HPDE6-E6E7 (cell line): ENCODE data around the gene PPRC1.
A peak's percentile ranks its signal among the peaks of the same experiment; 100 is the strongest.

ENCODE experiments used
- DNase-seq: peaks from one replicate; pipeline ENCODE4 v3.0.0; 2011; ENCODE audit warnings: missing footprints; ENCODE audit errors: extremely low spot score

Gene PPRC1

DNA sequence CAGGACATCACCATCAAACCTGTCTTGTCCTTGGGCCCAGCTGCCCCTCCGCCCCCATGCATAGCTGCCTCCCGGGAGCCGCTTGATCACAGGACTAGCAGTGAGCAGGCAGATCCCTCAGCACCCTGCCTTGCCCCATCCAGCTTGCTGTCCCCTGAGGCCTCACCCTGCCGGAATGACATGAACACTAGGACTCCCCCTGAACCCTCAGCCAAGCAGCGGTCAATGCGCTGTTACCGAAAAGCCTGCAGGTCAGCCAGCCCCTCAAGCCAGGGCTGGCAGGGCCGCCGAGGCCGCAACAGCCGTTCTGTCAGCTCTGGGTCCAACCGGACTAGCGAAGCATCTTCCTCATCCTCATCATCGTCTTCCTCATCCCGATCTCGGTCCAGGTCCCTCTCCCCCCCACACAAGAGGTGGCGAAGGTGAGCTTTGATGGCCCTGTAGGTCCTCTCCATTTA lies 14.2 kb downstream of the PPRC1 start:
- DNase-seq = no peak

DNA sequence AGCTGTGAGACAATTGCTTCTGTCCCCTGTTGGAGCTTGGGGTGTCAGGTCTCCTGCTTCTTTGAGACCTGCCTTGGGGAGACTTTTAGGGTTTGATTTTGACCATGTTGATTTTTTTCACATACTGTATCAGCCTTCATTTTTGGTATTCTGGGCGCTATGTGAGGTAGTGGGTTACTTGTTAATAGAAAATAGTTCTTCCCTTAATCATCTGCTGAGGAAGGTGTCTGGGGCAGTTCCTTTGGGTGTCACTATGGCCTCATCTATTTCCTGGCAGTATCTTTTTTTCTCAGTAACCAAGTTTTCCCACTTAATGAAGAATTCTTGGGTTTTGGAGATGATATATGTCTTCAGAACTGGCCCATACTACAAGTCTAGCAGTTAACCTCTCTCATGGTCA lies 14.7 kb downstream of the PPRC1 start:
- no peak for DNase-seq

DNA sequence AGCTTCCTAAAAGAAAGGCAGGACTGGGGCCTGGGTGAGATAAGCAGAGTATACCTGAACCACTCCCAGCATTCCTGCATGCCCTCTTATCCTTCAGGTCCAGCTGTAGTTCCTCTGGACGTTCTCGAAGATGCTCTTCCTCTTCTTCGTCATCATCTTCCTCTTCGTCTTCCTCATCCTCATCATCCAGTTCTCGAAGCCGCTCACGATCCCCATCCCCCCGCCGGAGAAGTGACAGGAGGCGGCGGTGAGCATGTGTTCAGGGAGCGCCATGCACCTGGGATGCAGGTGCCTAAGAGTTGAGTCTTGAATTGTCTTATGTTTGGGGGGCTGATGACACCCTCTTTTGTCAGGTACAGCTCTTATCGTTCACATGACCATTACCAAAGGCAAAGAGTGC lies 15.4 kb downstream of the PPRC1 start:
- DNase-seq = no peak

- DNase-seq = peak; percentile 74
Observed at GRCh38 chr10:102150970-102151773, 18.3 kb downstream of the PPRC1 start.

- DNase-seq = peak; percentile 94
Observed at GRCh38 chr10:102151774-102152544, 19.1 kb downstream of the PPRC1 start, which contains the start of gene NOLC1. TSS of gene NOLC1 (plus strand) at chr10:102152389. CDS start at chr10:102152411, 22 bp downstream.

DNA sequence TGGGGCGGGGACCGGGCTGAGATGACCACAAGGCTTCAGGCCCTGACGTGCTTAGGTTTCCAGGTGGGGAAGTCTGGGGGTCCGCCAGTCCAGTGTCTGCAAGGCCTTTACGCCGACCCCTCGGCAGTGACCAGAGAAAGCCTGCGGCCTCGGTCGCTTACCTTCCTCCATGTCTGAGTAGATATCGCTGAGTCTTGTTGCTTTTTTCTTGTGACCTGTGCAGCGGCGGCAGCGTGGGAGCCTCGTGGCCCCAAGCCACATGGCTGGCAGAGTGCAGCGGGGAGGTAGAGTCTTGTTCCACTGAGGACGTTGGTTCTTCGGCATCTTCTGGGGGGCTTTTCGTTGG lies 19.7 kb downstream of the PPRC1 start:
- DNase-seq = no peak

DNA sequence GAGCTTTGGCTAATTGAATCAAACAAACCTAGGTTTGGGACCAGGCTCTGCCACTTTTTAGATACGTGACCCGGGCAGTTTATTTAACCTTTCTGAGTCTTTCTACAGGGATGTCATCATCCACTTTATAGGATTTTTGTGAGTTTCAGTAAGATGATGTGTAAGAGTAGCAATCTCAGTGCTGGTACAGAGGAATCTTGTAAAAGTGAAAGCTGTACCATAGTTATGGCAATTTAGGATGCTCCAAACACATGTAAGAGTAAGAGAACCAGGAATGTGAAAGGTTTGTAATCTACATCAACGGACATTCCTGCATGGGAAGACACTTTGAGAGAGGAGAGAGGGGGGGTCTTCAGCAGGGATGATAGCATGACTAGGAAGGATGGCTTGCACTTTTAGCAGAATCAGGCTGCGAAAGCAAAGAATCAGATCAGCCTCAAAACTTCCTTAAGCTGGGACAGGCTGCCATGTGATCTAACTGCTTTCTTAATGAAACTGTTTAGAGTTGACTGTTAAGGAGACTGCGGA lies 20.3 kb downstream of the PPRC1 start:
- no peak for DNase-seq

GRCh38 chr10:102154466-102155116 lies 21.8 kb downstream of the PPRC1 start:
- DNase-seq = no peak

- DNase-seq = no peak
Observed at GRCh38 chr10:102157224-102157623, 24.4 kb downstream of the PPRC1 start.

- no peak for DNase-seq
Observed at GRCh38 chr10:102159051-102159597, 26.3 kb downstream of the PPRC1 start.

GRCh38 chr10:102159831-102160230 lies 27.0 kb downstream of the PPRC1 start:
- DNase-seq = no peak

DNA sequence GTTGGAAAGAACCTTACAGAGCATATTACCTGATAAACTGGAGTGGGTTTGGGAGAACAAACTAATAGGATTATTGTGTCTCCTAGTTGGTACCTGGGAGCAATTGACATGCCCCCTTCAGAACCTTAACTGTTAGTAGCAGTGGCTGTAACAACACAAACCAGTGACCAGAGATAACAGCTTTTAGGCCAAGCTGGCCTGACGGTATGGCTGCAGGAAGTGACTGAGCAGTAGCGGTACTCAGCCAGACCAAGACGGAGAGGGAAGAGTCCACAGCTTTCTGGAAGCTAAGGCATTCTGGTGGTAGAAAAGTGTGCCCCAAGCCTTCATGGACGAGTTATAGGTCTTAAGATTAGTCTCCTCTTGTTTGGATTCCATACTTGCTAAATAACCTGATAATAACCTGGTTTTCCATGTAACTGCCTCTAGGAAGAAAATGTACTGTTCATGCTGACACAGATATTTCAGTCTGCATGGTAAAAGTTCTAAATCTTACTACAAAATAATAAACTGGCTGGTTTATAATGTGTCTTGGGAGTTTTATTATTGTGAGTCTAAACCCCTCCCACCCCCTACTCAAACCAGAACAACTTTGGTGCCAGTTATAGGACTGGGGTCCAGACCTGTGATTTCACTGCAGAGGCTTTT lies 30.6 kb downstream of the PPRC1 start:
- no peak for DNase-seq

GRCh38 chr10:102167861-102168260 lies 35.0 kb downstream of the PPRC1 start:
- DNase-seq = no peak

DNA sequence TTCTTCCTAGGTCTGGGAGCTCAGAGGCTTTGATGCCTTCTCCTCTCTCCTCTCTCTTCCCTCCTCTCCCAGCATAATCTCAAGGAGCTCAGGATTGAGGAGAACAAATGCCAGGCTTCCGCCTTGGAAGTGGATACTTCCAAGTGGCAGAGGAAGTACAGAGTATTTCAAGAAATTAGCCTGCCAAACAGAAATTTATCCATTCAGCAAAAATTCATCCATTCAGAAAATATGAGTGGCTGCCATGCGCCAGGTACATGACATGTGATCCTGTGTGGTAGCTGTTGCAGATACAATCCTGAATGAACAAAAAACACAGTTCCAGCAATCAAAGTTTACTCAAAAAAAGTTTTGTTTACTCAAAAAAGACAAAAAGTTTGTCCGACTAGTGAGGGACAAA lies 37.8 kb downstream of the PPRC1 start:
- no peak for DNase-seq

DNA sequence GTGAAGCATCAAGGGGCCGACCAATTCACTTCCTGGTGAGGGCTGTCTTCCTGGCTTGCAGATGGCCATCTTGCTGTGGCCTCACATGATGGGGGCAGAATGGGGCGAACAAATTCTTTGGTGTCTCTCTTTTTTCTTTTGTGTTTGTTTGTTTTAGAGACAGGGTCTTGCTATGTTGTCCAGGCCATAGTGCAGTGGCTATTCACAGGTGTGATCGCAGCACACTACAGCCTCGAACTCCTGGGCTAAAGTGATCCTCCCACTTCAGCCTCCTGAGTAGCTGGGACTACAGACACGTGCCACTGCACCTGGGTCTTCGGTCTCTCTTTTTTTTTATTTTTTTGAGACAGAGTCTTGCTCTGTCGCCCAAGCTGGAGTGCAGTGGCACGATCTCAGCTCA lies 39.4 kb downstream of the PPRC1 start:
- DNase-seq = no peak

DNA sequence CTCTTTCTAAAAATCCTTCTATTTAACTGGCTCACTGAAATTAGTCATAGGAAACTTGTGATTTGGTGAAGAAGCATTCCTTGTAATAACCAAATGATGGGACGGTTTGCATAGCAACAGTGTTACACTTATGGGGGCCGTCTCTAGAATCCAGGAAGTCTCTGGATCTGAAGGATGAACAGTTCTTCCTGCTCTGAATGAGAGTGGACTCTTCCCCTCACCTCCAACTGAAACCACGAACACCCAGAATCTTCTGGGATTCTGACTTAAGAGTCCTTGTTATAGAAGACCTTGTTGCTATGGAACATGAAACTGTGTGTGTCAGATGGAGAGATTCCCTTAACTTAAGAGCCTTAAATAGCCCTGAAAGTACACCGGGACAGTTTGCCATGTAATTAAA lies 42.6 kb downstream of the PPRC1 start:
- no peak for DNase-seq

DNA sequence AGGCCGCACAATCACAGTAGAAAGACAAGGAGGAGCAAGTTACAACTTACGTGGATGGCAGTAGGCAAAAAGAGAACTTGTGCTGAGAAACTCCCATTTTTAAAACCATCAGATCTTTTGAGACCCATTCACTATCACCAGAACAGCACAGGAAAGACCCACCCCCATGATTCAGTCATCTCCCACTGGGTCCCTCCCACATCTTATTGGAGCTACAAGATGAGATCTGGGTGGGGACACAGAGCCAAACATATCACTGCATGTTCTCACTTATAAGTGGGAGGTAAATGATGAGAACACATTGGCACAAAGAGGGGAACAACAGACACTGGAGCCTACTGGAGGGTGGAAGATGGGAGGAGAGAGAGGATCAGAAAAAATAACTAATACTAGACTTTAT lies 51.8 kb downstream of the PPRC1 start:
- DNase-seq = no peak

DNA sequence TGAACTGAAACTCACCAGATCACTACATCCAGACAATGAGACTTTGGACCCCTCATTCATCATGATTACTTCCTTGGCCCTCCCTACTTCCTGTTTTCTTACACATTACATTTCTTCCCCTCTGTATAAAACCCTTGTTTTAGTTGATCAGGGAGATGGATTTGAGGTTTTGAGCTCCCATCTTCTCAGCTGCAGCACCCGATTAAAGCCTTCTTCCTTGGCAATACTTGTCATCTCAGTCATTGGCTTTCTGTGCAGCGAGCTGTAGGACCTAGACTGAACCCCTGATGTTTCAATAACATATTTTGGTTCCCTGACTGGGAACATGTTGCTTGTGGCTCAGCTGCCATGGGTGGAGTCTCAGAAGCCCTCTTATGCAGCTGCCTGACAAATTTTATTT lies 52.4 kb downstream of the PPRC1 start:
- DNase-seq = no peak

DNA sequence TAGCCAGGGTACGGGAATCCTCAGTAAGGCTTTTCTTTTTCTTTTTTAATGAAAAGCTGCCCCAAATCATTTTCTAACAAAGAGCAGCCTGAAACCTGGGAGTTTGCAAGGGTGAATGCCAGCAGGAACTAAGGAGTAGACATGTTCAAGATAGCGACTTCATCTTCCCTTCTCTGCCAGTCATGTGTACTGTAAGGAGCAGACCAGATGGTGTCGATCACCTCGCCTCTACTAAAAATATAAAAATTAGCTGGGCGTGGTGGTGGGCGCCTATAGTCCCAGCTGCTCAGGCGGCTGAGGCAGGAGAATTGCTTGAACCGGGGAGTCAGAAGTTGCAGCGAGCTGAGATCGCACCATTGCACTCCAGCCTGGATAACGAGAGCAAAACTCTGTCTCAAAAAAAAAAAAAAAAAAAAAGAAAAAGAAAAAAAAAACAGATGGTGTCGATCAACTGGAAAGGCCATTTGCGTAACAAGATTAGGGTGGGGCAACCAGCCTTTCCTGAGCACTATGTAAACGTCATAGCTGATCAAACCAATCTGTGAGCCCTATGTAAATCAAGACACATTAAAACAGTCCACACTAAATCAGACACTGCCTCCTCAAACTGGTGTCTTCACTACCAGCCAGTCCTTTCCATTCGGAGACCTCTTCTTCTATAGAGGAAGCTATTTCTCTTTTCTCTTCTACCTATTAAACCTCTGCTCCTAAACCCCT lies 53.1 kb downstream of the PPRC1 start:
- no peak for DNase-seq

DNA sequence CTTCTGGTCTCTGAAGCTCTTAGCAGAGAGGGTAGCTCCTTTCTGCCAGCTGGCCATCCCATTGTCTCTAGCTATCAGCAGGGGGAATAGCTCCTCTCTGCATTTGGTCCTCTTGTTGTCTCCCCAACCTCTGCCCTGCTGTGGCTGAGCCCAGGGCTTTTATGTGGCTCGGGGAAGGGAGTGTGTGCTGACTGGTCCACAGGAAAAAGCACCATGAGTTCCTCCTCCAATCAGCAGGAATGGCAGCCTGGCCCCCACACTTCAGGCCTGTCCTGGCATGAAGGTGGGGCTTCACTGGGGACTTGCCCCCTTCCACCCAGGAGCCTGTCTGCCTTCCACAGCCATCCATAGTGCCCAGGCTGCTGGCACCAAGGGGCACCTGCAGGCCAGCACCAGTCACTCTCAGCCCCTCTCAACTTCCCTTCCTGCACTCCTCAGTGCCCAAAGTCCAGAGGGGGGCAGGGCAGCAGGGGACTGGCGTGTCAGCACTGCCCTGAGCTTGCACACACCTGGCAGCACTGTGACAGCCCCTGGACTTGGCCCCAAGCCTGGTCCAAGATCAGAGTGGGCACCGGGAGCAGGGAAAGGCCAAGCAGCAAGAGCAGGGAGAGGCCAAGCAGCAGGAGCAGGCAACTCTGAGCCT lies 55.6 kb downstream of the PPRC1 start:
- DNase-seq = no peak
